ENCODE results near the gene IGFBP5.

- TF ChIP-seq, protein P1, sequence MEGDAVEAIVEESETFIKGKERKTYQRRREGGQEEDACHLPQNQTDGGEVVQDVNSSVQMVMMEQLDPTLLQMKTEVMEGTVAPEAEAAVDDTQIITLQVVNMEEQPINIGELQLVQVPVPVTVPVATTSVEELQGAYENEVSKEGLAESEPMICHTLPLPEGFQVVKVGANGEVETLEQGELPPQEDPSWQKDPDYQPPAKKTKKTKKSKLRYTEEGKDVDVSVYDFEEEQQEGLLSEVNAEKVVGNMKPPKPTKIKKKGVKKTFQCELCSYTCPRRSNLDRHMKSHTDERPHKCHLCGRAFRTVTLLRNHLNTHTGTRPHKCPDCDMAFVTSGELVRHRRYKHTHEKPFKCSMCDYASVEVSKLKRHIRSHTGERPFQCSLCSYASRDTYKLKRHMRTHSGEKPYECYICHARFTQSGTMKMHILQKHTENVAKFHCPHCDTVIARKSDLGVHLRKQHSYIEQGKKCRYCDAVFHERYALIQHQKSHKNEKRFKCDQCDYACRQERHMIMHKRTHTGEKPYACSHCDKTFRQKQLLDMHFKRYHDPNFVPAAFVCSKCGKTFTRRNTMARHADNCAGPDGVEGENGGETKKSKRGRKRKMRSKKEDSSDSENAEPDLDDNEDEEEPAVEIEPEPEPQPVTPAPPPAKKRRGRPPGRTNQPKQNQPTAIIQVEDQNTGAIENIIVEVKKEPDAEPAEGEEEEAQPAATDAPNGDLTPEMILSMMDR (conservative IDR thresholded peaks at IDR 0.05; ENCODE audit: low read length) = no peak
- no peak for TF ChIP-seq EZH2phosphoT487 (IDR thresholded peaks at IDR 0.05; ENCODE audit: borderline replicate concordance, low read depth, low read length)
These were observed 28.8 kb upstream of the IGFBP5 start for GRCh38 chr2:216724190-216724589.
